ENCODE measurements around the gene DLGAP4.

Gene DLGAP4

DNA sequence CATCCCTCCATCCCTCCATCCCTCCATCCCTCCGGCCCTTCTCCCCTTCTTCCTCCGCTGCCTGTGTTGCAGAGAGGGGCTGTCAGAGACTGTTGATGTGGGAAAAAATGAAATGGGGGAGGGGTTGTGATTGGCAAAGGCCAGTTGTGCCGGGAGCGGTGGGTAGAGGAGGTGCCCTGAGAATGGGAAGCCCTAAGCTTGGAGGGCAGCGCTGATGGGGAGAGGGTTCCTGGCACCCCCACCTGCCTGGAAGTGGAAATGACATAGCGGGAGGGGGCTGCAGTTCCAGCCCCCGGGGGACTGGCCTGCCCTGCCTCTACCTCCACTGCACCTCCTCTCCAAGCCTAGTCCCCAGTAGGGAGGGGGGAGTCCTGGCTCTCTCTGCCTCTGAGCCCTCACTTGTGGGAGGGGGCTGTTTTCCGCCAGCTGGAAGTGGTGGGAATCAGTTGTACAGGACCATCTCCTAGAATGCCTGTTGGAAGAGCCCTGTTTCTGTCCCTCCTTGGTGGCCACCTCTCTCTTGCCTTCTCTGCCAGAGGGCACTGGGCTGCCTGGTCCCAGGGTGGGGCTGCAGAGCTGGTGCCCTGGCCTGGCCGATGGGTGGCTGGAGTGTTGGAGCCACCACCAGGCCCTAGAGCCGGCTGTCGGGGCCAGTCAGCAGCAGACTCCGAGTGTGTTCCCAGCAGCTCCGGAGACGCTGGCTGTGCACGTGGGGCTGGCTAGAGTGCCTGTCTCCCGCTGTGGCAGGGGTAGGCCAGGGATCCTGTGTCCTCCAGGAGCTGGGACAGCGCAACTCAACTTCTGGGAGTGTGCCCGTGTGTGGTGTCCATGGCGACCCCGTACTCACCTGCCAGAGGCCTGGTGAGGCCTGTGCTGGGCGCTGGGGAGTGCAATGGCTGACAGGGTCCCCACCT is 1.5 kb downstream of the DLGAP4 start:
- no peak for TF ChIP-seq GLIS3 (CRISPR knock-in tag; IDR thresholded peaks at IDR 0.05)
- TF ChIP-seq ZFP30 (CRISPR knock-in tag; IDR thresholded peaks at IDR 0.05): no peak
- TF ChIP-seq CSDC2 (CRISPR knock-in tag; IDR thresholded peaks at IDR 0.05): no peak
- TF ChIP-seq, protein P1, sequence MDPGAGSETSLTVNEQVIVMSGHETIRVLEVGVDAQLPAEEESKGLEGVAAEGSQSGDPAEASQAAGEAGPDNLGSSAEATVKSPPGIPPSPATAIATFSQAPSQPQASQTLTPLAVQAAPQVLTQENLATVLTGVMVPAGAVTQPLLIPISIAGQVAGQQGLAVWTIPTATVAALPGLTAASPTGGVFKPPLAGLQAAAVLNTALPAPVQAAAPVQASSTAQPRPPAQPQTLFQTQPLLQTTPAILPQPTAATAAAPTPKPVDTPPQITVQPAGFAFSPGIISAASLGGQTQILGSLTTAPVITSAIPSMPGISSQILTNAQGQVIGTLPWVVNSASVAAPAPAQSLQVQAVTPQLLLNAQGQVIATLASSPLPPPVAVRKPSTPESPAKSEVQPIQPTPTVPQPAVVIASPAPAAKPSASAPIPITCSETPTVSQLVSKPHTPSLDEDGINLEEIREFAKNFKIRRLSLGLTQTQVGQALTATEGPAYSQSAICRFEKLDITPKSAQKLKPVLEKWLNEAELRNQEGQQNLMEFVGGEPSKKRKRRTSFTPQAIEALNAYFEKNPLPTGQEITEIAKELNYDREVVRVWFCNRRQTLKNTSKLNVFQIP (CRISPR knock-in tag; IDR thresholded peaks at IDR 0.05; ENCODE audit: borderline replicate concordance, low read depth): no peak
- no peak for TF ChIP-seq TOX (CRISPR knock-in tag; IDR thresholded peaks at IDR 0.05; ENCODE audit: borderline replicate concordance)
- TF ChIP-seq, protein P2, sequence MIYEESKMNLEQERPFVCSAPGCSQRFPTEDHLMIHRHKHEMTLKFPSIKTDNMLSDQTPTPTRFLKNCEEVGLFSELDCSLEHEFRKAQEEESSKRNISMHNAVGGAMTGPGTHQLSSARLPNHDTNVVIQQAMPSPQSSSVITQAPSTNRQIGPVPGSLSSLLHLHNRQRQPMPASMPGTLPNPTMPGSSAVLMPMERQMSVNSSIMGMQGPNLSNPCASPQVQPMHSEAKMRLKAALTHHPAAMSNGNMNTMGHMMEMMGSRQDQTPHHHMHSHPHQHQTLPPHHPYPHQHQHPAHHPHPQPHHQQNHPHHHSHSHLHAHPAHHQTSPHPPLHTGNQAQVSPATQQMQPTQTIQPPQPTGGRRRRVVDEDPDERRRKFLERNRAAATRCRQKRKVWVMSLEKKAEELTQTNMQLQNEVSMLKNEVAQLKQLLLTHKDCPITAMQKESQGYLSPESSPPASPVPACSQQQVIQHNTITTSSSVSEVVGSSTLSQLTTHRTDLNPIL (CRISPR knock-in tag; IDR thresholded peaks at IDR 0.05; ENCODE audit: low read depth): no peak
- no peak for TF ChIP-seq TCF4 (CRISPR knock-in tag; IDR thresholded peaks at IDR 0.05; ENCODE audit: borderline replicate concordance)
- TF ChIP-seq ESRRG (CRISPR knock-in tag; IDR thresholded peaks at IDR 0.05): no peak
- TF ChIP-seq ARNTL (CRISPR knock-in tag; IDR thresholded peaks at IDR 0.05; ENCODE audit: borderline replicate concordance, low read depth): no peak
- TF ChIP-seq CSRNP3 (CRISPR knock-in tag; IDR thresholded peaks at IDR 0.05): no peak
- TF ChIP-seq SNAI2 (CRISPR knock-in tag; IDR thresholded peaks at IDR 0.05): no peak
- no peak for TF ChIP-seq ZNF8 (CRISPR knock-in tag; IDR thresholded peaks at IDR 0.05)
- no peak for TF ChIP-seq ZFP3 (CRISPR knock-in tag; IDR thresholded peaks at IDR 0.05)
- TF ChIP-seq ZC3H10 (CRISPR knock-in tag; IDR thresholded peaks at IDR 0.05): no peak
- TF ChIP-seq TSHZ2 (CRISPR knock-in tag; IDR thresholded peaks at IDR 0.05): no peak
- no peak for TF ChIP-seq RARB (CRISPR knock-in tag; IDR thresholded peaks at IDR 0.05)
- no peak for TF ChIP-seq ISL1 (CRISPR knock-in tag; IDR thresholded peaks at IDR 0.05)
- TF ChIP-seq OSR1 (CRISPR knock-in tag; IDR thresholded peaks at IDR 0.05): no peak
- no peak for TF ChIP-seq ZNF70 (CRISPR knock-in tag; IDR thresholded peaks at IDR 0.05)
- no peak for TF ChIP-seq PPARA (CRISPR knock-in tag; IDR thresholded peaks at IDR 0.05; ENCODE audit: borderline replicate concordance)

GRCh38 chr20:36308353-36308752 is 2.2 kb downstream of the DLGAP4 start:
- no peak for ATAC-seq
- TF ChIP-seq, protein P2 (CRISPR knock-in tag; IDR thresholded peaks at IDR 0.05; ENCODE audit: low read depth): no peak
- no peak for TF ChIP-seq RARB (CRISPR knock-in tag; IDR thresholded peaks at IDR 0.05)
- no peak for TF ChIP-seq BACH2 (CRISPR knock-in tag; IDR thresholded peaks at IDR 0.05; ENCODE audit: borderline replicate concordance)
- no peak for TF ChIP-seq OSR1 (CRISPR knock-in tag; IDR thresholded peaks at IDR 0.05)
- TF ChIP-seq, protein P1 (CRISPR knock-in tag; IDR thresholded peaks at IDR 0.05; ENCODE audit: borderline replicate concordance, low read depth): no peak
- TF ChIP-seq ZFP3 (CRISPR knock-in tag; IDR thresholded peaks at IDR 0.05): no peak

More for the DNA sequence above, 1.5 kb downstream of the DLGAP4 start:
- ATAC-seq: no peak

Measured in SK-N-SH treated with all-trans-retinoic acid at 6 μM for 48 hours (cell line).